Spleen (tissue), 7 donors: ENCODE measurements around the gene IPO8.

Experiments used
- CTCF ChIP-seq, 11 experiments: fragments of 200-600 bp in 7 of 11; fragments of 450-650 bp in 4 of 11; sonication (generic) in 4 of 11; IDR thresholded peaks in 8 of 11; conservative IDR thresholded peaks in 3 of 11; 1 replicate in 7 of 11; 2 replicates in 4 of 11; pipeline versions ENCODE4 v1.4.0 to v1.8.0; 2016 to 2021; ENCODE audit warnings: antibody characterized with exemption in 11 of 11, inconsistent platforms in 4 of 11, mild to moderate bottlenecking in 1 of 11
- POLR2A ChIP-seq, 3 donors: fragments of 450-650 bp; IDR thresholded peaks; one replicate each; pipeline ENCODE4 v1.5.1; 2017; ENCODE audit warnings: antibody characterized with exemption in 3 of 3, mild to moderate bottlenecking in 1 of 3
- donor health status: DM: no; HTN: no; CAD: no; lungs with moderate emphysema.
- donor health status: DM: no; HTN: no; CAD: no.
- donor health status: DM: no; HTN: no; CAD: no.

DNA sequence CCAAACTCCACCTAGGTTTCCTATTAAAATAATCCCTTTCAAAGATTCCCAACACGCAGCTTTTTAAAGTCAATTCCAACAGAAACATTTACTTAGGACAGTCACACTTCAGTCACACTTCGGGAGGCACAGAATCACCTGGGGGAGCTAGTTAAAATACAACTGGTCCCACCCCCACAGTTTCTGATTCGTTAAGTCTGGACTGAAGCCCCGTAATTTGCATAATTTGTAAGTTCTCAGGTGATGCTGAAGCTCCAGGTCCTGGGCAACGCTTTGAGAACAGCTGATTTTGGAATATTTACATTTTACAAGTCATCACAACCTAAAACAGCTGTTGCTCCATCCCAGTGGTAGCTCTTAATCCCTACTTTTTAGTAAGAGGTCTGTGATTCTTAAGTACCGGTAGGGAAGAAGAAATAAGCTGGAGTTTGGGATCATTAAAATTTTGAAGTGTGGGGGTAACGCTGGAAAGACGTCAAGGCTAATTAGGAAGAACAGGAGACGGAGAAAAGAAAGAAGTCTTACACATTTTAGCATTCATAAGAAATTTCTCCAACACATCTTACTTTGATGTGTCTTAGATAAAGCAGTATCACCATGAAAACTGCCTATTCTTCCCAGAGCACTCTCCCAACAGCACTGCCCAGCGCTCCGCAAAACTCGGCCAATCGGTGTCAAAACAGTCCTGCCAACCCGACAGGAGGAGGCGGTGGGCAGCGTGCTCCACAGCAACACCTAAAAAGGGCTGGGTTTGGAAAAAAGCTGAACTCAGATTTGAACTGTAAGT, 1.1 kb downstream of the IPO8 start:
- TF ChIP-seq CTCF (IDR thresholded peaks at IDR 0.05 in 8 of 11, conservative IDR thresholded peaks at IDR 0.05 in 3 of 11) (no peak), POLR2A (IDR thresholded peaks at IDR 0.05) (no peak)
